Amniotic stem cell (primary cell): ENCODE results near the gene SPSB4.
"Not testable (repeated sequence)": the region's sequence is repeated elsewhere in the genome, so short reads cannot be mapped to it uniquely, and the experiment has no call there.

Experiments used
- DNase-seq: peaks from one replicate; lab custom pipeline; 2025; lab: John Stamatoyannopoulos, UW

Gene SPSB4

DNA sequence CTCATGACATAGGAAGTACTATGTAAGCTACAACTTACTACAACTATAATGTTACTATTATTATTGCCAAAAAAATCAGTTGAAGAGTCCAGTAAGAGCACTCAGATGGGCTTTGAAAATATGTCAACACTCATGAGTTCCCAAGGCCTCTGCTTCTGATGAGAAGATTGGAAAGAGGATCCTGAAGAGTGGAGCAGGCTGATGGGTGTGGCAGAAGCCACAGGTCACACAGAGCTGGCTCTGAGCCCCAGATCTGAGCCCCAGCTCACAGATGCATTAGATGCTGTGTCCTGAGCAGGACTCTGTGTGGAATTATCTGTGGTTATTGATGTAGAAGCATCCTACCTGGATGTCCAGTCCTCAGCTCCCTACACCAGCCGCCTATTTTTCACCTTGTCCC, 65.6 kb downstream of the SPSB4 start:
- DNase-seq: no peak

DNA sequence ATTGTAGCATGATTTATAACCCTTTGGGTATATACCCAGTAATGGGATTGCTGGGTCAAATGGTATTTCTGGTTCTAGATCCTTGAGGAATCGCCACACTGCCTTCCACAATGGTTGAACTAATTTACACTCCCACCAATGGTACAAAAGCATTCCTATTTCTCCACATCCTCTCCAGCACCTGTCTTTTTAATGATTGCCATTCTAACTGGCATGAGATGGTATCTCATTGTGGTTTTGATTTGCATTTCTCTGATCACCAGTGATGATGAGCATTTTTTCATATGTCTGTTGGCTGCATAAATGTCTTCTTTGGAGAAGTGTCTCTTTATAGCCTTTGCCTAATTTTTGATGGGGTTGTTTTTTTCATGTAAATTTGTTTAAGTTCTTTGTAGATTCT, 66.8 kb downstream of the SPSB4 start:
- DNase-seq: not testable (repeated sequence)

DNA sequence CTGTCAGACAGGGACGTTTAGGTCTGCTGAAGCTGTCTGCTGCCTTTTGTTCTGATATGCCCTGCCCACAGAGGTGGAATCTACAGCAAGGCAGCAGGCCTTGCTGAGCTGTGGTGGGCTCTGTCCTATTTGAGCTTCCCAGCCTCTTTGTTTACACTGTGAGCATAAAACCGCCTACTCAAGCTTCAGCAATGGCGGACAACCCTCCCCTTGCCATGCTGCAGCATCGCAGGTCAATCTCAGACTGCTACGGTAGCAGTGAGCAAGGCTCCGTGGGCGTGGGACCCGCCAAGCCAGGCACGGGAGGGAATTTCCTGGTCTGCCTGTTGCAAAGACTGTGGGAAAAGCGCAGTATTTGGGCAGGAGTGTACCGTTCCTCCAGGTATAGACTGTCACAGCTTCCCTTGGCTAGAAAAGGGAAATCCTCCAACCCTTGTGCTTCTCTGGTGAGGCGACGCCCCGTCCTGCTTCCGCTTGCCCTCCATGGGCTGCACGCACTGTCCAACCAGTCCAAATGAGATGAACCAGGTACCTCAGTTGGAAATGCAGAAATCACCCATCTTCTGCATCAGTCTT, 71.4 kb downstream of the SPSB4 start:
- no peak for DNase-seq

DNA sequence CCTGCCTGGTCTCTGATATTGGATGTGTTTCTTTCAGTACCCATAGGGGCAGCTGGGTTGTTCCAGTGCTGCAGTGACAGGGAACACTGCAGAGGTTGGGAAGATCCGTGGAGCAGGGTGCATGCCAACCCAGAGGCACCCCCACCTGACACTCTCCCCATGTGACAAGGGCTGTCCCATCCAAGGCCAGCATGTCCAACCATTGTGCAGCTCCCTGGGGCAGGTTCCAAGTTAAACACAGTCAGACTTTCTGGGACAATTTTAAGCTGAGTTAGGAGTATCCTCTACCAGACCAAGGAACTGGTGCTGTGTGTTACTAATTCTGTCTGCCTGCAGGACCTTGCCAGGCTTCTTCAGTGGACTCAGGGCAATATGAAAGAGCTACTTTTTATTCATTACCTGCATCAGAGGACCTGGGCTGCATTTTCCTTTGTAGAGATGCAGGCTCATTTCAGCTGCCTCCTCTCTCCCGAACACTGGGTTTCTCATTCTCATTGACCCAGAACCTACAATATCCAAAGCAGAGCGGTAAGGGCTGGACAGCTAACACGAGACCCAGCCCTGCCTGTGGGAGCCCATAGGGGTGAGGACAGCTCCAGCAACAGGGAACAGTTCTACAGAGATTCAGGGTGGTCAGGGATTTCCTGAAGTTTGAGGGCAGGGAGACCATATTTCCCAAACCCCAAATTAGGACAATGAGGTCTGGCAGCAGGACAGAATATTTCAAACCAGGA, 72.7 kb downstream of the SPSB4 start:
- no peak for DNase-seq

DNA sequence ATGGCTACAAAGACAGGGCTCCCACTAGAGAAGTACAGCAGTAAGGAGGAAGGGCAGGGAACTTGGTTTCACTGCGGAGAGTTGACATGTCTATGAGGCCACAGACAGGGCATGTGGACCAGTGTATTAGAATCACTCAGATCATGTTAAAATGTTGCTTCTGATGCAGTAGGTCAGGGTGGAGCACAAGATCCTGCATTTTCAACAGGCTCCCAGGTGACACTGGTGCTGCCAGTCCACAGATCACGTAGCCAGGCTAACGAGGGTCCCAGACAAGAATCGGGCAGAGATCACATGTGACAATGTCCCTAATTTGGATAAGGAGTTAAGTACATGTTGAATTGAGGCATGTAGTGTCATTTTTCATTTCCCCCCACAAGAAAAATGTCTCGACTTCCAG, 73.6 kb downstream of the SPSB4 start:
- no peak for DNase-seq

DNA sequence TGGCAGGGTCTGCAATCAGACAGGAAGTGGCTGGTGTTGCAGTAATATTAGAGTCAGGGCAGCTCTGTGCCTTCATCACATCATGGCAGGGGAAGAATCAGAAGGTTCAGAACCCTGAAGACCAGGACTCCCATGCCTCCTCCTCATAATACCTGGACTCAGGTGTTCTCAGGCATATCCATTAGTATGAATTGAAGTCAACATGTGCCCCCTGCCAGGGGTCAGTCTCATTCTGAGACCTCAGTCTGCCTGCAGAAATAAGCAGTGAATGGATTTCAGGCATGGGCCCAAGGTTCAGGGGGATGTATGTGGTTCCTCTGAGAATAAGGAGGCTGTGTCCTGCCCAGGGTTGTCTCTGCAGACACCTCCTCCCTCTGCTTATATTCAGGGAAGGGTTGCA, 74.2 kb downstream of the SPSB4 start:
- DNase-seq: no peak

DNA sequence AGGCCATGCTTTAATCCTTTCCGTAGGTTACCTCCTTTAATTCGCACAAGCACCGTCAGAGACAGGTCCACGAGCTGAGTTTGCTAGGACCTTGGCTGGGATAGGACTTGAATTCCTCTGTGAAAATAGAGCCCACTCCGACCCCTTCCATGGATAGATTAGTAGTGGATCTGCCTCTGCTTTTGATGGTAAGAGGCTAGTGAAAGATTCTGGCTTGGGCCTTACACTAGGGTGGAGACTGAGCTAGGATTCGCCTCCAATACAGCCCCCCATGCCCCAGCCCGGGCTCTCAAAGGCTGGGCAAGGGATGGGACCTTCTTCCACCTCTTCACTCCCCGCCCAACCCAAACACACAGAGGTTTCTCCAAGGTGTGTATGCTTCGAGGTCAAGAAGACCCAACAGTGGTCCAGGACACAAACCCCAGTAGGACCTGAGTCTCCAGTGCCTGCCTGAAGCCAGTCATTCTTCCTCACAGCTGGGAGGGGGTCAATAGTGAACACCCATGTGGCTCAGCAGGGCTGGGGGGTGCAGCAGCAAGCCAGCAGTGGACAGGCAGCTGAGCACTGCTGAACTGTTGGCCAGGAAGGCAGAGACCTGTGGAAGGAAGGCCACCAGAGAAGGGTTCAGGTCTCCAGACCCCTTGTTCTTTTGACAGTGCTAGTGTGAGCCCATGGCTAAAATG, 75.7 kb downstream of the SPSB4 start:
- DNase-seq: no peak

DNA sequence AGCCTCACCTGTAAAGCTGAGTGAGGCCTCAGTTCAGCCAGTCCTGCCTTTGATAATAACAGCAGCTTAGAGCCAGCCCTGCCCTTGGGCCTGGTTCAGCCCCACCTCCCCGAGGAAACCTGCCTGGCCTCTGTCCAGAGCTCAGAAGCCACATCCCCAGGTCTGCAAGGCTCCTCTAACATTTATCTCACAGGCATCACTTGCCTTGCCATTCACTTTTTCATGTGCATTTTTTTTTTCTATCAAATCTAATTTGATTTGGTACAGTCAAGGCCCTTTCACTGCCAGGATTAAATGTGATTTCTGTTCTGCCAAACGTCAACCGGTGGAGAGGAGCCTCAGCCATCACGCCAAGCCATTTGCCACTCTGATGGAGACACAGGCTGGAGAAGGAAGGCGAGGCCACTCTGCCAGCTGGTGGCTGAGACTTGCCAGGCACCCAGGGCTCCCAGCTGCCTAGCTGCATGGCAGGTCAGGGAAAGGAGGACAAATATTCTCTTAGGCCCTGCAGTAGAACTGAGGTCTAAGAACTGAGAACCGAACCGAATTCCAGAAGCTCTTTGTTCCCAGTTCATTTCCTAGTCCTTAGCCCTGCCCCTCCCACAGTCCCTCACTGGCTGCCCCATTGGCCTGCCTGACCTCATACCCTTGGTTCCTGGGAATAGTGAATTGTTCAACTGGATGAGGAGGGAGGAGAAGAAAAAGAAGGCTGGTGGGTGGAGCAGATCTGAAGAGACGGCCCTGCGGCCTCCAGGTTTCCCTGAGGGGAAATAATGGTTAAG, 76.4 kb downstream of the SPSB4 start:
- DNase-seq: no peak

DNA sequence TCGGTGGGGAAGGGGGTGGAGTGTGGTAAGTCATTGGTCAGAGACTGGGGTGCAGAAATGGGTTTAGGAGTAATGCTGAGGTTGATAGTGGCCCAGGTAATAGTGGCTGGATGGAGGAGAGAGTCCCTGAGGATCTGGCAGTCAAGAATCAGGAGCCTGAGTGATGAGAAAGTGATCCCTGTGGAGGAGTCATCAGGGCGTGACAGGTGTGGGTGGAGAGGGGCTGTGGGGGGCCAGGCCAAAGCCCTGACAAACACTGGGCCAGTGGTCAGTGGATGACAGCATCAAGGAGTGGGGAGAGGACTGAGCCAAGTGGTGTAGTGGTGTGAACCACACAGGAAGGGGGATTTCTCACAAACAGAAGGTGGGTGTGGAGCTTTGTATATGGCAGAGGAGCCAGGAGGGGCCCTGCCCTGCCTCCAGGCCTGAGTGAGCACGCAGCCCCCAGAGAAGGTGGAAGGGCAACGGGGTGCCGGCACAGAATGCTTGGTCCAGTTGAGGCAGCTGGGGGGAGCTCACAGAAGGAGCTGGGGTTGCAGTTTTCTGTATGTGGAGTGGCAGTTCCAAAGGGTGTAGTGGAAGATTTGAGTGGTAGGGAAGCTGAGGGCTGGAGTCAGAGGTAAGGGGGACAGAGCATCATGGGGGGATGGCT, 77.1 kb downstream of the SPSB4 start:
- DNase-seq: no peak

DNA sequence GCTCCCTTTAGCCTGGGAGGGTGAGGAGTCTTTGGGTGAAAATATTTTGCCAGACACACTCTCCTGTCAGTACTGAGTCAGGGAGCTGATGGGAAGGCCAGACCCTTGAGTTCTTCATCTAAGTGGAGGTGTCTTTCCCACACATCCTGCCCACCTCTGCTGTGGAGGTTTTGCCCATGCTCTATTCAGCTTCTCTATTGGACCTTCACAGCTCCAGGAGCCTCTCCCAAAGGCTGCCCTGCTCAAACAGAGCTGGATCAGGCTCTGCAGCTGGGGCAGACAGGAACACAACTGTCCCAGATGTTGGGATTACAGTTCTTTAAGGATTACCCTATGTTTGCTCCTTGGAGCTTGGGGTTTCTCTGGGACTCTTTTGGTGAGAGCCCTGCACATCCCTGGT, 77.9 kb downstream of the SPSB4 start:
- DNase-seq: no peak

DNA sequence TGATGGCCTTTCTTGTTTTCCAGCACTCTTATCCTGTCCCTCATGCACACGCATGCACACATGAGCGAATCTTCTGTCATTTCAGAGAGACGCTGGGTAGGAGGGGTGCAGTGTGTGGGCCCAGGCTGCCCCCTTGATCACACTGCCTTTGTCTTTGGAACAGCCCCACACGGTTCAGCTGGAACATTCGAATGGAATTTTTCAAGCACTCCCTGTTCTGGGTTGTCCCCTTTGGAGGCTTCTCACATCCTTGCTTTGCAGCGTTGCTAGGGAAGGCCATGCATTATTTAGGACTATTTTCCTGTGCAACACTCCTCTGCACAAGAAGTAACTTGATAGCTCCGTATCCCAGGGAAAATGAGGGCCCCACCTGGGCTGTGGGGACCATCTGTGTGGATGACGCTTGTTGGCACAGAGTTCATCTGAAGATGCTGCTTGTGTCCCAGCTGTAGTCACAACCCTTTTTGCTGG, 78.4 kb downstream of the SPSB4 start:
- no peak for DNase-seq

DNA sequence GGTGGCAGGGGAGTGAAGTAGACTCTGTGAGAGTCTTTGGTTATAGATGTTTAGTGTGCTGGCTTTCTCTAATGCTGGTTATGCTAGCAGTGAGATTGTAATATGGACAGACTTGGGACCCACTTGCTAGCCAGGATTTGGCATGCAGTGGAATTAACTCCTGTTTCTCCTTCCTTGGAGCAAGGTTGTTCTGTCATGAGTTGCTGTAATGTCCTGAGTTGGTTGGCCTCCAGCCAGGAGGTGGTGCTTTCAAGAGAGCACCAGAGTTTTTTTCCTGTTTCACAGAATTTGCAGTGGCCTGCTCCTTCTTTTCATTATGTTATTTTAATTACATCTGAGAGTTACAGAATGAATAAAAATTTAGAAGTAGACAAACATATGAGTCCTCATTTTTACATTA, 92.4 kb downstream of the SPSB4 start:
- DNase-seq: no peak

DNA sequence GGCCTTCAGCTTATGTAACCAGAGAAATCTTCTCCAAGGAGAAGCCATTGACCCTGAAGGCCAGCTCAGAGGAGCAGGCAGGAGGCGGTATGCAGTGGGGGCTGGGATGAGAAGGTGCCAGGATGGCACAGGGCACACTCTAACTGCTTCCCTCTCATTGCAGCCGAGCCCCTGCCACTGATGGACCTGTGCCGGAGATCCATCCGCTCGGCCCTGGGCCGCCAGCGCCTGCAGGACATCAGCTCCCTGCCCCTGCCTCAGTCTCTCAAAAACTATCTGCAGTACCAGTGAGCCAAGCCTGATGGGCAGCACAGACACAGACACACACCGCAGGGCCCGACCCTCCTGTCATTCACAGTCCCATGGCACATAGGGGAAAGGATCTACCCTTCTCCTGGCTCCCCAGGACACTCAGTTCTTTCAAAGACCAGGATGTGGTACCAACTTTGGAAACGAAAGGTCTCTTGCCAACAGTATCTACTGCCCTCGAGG, 95.9 kb downstream of the SPSB4 start:
- no peak for DNase-seq

DNA sequence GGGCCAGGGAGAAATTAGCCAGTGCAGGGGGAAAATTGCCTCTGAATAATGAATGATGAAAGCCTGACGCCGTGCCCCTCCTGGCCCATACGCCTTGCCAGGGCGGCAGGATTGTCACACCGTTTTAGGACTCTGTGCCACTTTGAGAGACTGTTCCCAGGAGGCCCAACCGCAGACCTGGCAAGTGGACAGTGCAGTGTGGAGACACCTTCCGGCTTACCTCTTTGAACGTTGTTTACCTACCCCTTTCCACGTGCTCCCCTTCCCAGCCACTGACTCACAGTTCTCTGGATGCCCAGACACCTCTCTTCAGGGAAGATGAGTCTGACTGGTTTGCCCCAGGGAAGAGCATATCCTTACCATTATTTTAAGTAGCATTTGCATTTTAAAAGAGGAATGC, 96.5 kb downstream of the SPSB4 start:
- DNase-seq: no peak

DNA sequence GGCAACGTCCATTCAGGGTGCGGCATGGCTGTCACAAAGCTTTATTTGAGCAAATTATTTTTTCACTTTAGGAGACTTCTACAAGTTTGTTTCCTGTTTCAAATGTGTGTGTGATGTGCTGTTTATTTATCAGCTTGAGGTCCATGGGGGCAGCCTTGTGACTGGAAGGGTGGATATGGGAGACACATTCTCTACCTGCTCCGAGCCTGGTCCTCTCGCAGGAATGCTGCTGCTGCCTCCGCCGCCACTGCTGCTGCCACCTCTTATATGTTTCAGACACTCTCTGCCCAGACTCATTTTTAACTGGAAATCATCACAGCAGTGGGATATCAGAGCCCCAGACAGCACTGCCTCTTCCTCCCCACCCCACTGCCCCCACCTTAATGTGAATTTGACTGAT, 97.0 kb downstream of the SPSB4 start:
- DNase-seq: no peak

DNA sequence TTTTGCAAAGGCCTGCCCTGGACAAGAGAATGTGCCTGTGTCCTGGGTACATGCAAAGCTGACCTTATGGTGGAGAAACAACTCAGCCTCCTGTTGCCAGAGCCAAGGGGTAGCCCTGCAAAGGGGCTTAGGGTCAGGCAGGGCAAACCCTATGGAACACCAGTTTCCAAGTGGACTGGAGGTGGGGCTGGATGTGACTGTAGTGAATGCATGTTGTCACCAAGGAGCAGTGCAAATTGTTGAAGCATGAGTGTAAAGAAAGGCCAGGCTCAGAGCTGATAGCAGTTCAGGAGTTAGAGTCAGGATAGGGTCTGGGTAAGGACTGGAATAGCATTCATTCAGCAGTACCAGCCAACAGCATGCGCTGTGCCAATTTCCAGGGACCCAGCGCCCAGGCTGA, 97.6 kb downstream of the SPSB4 start:
- no peak for DNase-seq

DNA sequence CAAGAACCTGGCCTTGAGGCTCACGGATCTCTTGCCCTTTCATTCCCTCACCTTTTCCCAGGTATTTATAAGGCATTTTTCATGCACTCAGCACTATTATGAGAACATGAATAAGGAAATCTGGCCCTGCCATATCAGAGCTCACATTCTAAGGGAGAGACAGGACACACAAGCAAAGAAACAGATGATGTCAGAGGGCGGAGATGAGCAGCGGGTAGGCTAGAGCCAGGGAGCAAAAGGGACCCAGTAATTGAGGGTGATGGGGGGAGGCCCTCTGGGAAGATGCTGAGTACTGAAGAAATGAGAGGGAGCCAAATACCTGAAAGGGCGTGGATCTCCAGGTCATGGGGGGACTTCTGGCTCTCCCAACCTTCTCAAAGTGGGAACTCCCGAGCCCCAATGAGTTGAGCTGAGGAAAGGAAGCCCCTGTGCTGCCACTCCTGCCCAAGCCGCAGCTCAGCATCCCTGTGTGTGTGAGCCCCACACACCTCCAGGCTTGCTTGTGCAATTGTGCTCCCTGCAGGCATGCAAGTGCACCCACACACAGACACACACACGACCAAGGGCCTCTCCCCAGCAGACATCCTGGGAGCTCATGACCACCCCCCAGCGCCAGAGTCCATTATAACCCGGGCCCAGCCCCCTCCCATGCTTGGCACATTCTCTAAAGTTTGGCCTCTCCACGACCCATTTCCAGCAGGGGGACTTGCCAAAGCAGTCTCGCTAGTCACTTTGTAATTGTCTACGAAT, 99.1 kb downstream of the SPSB4 start:
- no peak for DNase-seq

DNA sequence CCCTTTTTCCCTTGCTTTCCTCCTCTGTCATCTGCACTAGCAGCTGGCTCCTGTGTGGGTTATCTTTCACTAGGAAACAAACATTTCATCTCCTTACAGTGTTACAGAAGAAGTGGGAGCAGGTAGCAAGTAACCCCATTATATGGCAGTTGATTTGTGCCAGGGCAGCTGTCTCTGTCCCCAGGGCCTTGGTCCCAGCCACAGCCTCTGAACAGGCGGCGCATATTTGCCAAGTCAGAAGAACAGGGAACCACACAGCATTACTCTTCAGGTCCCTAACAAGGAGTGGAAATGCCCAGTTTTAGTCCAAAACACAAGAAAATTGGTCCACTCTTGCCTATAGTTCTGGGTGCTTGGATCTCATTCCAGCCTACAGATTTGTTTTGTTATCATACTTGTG, 99.8 kb downstream of the SPSB4 start:
- no peak for DNase-seq

DNA sequence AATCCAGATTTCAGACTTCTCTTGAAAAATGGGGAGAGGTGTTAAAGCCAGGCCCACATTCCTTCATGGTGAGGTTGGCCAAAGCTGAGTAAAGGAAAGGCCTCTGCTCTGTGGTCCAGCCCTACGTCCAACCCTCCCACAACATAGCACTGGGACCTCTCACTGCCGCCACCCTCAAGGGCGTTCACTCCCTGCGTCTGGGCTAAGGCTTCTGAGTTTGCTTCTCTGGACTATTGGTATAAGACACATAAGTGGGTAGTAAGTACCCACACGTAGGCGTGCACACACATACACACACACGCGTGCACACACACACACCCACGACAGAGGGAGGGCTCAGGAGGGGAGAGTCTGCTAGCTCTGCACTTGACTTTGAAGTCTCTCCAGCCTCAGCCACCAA, 100.3 kb downstream of the SPSB4 start:
- no peak for DNase-seq

DNA sequence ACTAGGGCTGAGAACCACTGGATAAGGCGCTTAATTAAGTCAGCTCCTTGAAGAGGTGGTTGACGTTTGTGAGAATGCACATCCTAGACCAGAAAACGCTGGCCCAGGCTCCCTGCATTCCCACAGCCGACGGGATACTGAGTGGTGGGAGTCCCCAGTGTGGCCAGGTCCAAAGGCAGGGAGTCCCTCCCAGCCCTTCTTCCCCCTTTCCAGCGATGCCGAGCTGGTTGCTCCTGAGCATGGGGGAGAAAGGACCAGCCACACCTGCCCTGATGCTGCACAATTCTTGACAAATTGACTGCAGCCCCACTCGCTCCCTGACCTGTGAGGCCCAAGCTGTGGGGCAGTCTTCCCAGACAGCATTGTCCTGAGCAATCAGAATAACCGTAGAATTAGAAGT, 101.0 kb downstream of the SPSB4 start:
- no peak for DNase-seq
